Activated T-cell treated with anti-CD3 and anti-CD28 coated beads, Interleukin-2, amount 50 U/mL, for 72 hours (primary cell): Measurements from ENCODE around the gene LYPD6. TPM values are rescaled to one million over a fixed set of nuclear protein-coding genes. Genes with fewer than 3 reads are reported as not detected.
A peak's percentile ranks its signal among the peaks of the same experiment; 100 is the strongest.

ENCODE experiments used
- ATAC-seq, 2 donors: fragments of 150-1000 bp; cut with Tn5 transposase; replicated peaks in 1 of 2; 2 replicates each; pipeline ENCODE4 v1.10.0; 2021; ENCODE audit warnings: moderate library complexity in 2 of 2, mild to moderate bottlenecking in 1 of 2
- DNase-seq, 2 donors: peaks; one replicate each; pipeline ENCODE4 v3.0.0; 2021 to 2022; ENCODE audit warnings: mixed read lengths in 1 of 2
- H3K27ac Mint-ChIP-seq: one replicate; pipeline ENCODE4 v1.8.0; 2022; ENCODE audit warnings: mild to moderate bottlenecking, moderate library complexity, mixed read lengths
- H3K27me3 Mint-ChIP-seq: one replicate; pipeline ENCODE4 v1.8.0; 2022; ENCODE audit warnings: low read depth, mixed read lengths
- H3K36me3 Mint-ChIP-seq, 2 donors: one replicate each; pipeline ENCODE4 v1.8.0; 2022; ENCODE audit warnings: mixed read lengths in 2 of 2, mild to moderate bottlenecking in 1 of 2; ENCODE audit not compliant: insufficient read depth in 2 of 2
- H3K4me1 Mint-ChIP-seq: one replicate; pipeline ENCODE4 v1.8.0; 2022; ENCODE audit warnings: low read depth, mixed read lengths
- H3K4me3 Mint-ChIP-seq, 2 donors: one replicate each; pipeline ENCODE4 v1.8.0; 2022; ENCODE audit warnings: mild to moderate bottlenecking in 2 of 2, mixed read lengths in 2 of 2, moderate library complexity in 2 of 2
- H3K9me3 Mint-ChIP-seq, 2 donors: one replicate each; pipeline ENCODE4 v1.8.0; 2022; ENCODE audit warnings: mixed read lengths in 2 of 2
- total RNA-seq, 2 donors: library from RNA; stranded (reverse); gene quantifications; one replicate each; pipeline ENCODE4 v1.2.3, GENCODE V29; 2022

Gene LYPD6
- total RNA-seq, 2 donors from 2014 or later = not detected

DNA sequence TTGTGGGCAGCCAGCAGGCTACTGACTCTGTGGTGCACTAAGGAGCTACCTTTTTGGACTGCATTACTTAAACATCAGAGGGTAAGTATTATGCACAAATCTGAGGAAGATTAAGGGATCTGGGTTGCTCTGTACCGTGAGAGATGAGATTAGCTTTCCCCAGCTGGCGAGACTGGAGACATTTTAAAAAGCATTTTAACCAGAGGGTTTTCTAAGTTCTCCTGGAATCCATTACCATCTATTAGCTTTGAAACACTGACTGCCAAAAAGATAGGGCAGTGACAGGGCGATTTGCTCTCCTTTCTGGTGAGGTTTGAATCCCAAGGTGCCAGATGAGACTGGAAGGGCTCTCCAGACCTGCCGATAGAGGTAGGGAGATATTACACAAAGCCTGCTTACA lies 63.2 kb downstream of the LYPD6 start:
- Mint-ChIP-seq H3K4me3 (no peak overlapping the region), H3K27ac (no peak overlapping the region), H3K9me3 (no peaks in the 10 kb centered on the region), H3K4me1 (no peaks in the 10 kb centered on the region), H3K27me3 (peaks cover 4% of the 10 kb centered on the region), H3K36me3 (no peaks in the 10 kb centered on the region)
- DNase-seq (no peak), ATAC-seq (no peak)

DNA sequence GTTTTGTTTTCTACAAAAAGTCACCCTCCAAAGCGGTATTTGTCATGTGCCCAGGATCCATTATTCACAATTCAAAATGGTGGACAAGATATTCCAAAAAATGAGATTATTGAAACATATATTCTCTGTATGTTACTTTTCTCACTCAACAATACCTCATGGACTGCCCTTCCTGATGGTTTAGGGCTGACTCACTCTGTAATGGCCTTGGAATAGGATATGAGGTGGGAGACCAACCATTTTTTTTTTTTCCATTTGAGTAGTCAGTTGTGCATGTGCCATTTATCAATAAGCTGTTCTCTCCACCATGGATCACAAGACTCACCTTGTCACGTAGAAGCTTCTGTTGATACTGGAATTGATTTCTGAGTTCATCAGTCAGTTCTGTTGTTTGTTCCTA lies 64.5 kb downstream of the LYPD6 start:
- peaks cover 4% of the 10 kb centered on the region for H3K27me3 Mint-ChIP-seq
- no peaks in the 10 kb centered on the region for H3K9me3 Mint-ChIP-seq
- H3K36me3 Mint-ChIP-seq = no peaks in the 10 kb centered on the region
- H3K27ac Mint-ChIP-seq = no peak overlapping the region
- H3K4me1 Mint-ChIP-seq = no peaks in the 10 kb centered on the region
- DNase-seq = no peak
- no peak overlapping the region for H3K4me3 Mint-ChIP-seq
- ATAC-seq = no peak

DNA sequence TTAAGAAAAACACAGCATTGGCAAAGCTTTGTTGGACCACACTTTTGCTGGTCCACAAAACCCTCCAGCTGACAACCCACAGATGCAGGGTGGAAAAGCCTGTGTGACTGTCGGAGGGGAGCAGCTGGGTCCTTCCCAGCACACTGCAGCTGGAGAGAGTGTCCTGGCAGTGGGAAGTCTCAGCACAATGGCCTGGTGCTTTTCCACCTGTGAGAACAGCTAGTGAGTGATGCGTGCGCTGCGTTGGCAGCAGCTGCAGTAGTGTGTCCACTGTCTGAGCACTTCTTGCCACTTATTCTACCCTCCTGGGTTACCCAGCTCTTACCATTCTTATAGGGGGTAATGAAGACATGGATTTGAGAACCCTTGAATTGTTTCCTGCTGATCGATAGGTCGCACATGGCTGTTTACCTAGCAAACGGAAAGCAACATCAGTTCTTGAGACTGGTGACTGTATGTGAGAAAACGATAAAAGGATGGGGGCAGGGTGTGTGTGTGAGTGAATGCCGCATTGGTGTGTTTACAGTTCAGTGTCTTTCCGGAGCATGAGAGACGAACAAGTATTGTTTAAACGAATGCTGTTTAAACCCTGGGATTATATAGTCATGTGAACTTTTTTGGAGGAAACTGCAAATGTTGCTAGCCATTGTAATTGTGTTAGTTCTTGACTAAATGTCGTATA lies 69.7 kb downstream of the LYPD6 start:
- Mint-ChIP-seq H3K9me3 (peaks cover 0 to 1% of the 10 kb centered on the region in 2 donors), H3K27me3 (peaks cover 4% of the 10 kb centered on the region), H3K27ac (no peak overlapping the region), H3K36me3 (no peaks in the 10 kb centered on the region), H3K4me3 (no peak overlapping the region), H3K4me1 (no peaks in the 10 kb centered on the region)
- ATAC-seq (no peak), DNase-seq (no peak)

DNA sequence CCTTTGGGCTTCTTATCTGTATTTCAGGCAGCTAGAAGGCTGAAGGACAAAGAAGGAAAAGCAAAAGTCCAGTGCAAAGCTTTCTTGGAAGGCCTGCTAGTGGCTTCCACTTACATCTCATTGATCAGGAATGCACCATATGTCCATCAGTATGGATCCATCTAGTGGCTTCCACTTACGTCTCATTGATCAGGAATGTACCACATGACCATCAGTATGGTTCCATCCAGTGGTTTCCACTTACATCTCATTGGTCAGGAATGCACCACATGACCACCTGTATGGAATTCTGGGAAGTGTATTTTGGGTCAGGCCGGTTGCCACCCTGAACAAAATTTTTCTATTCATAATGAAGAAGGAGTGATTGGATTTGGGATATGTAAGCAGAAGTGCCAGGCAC lies 70.6 kb downstream of the LYPD6 start:
- no peaks in the 10 kb centered on the region for H3K4me1 Mint-ChIP-seq
- ATAC-seq (no peak), DNase-seq (no peak)
- H3K9me3 Mint-ChIP-seq = peaks cover 0 to 1% of the 10 kb centered on the region in 2 donors
- H3K36me3 Mint-ChIP-seq = no peaks in the 10 kb centered on the region
- H3K4me3 Mint-ChIP-seq = no peak overlapping the region
- no peak overlapping the region for H3K27ac Mint-ChIP-seq
- H3K27me3 Mint-ChIP-seq = peaks cover 4% of the 10 kb centered on the region

DNA sequence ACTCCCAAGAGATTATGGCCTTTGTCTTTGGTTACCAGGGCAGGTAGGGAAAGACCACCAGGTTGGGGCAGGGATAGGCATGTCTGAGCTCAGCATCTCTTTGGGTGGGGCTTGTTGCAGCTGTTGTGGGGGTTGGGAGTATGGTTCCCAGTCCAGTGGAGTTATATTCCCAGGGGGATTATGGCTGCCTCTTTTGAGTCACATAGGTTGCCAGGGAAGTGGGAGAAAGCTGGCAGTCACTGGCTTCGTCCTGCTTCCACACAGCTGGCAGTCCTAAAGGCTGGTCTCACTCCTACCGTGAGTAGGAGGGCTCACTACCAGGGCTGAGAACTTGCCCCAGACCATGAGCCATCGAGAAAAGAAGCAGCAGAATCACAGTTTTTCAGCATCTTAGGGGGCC lies 79.1 kb downstream of the LYPD6 start:
- Mint-ChIP-seq H3K4me1 (no peaks in the 10 kb centered on the region), H3K36me3 (no peaks in the 10 kb centered on the region), H3K9me3 (no peaks in the 10 kb centered on the region), H3K27ac (no peak overlapping the region), H3K4me3 (no peak overlapping the region), H3K27me3 (no peaks in the 10 kb centered on the region)
- DNase-seq (no peak), ATAC-seq (no peak)

DNA sequence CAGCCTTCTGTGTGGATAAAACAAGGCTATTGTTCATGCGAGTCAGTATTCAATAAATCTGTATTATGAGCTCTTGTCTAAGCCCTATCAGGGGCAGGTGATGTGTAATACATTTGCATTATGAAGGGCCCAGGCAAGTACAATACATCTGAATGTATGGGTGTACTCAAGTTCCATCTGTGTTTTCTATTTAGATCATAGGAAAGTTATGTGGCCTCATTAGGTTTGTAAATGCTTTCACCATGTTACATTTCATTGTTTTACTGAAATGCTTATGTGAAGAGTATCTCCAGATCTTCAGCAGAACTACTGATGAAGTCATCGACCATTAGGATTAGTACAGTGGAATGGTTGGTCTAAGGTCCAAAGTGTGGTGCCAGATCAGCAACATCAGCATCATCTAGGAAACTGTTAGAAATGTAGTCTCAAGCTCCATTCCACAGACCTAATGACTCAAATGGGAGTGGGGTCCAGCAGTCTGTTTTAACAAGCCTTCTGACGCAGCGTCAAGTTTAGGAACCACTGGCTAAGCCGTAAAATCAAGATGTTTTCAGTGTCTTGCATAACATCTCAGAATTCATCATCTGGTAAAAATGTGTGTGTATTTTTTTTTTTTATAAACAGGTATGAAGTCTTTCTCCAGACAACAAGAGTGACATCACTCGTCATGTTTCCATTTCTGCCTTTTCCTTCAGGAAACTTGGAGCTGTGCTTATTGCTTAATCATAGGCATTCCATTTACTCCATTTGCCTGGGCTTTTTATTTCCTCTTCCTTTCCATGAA lies 80.5 kb downstream of the LYPD6 start:
- DNase-seq (no peak), ATAC-seq (no peak)
- Mint-ChIP-seq H3K4me1 (no peaks in the 10 kb centered on the region), H3K4me3 (no peak overlapping the region), H3K36me3 (no peaks in the 10 kb centered on the region), H3K9me3 (no peaks in the 10 kb centered on the region), H3K27me3 (no peaks in the 10 kb centered on the region), H3K27ac (no peak overlapping the region)

DNA sequence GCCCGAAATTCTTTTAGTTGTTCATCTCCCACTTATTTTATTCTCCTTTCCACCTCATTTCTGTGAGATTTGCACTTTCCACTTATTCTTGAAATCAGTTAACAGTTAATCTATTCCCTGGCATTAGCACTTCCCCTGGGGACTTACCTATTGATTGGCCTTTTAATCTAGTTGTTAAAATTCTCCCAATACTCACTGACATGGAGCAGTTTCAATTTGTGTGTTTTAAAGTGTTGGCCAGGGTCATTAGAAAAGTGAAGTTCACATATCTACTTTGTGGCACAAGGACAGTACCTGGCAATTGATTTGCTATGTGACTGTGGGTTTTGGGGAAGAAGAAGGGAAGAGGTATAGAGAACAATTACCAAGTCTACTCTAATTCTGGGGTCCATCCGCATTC lies 83.1 kb downstream of the LYPD6 start:
- Mint-ChIP-seq H3K4me3 (no peak overlapping the region), H3K9me3 (no peaks in the 10 kb centered on the region), H3K36me3 (no peaks in the 10 kb centered on the region), H3K27me3 (no peaks in the 10 kb centered on the region), H3K4me1 (no peaks in the 10 kb centered on the region), H3K27ac (no peak overlapping the region)
- ATAC-seq = no peak
- DNase-seq = no peak

DNA sequence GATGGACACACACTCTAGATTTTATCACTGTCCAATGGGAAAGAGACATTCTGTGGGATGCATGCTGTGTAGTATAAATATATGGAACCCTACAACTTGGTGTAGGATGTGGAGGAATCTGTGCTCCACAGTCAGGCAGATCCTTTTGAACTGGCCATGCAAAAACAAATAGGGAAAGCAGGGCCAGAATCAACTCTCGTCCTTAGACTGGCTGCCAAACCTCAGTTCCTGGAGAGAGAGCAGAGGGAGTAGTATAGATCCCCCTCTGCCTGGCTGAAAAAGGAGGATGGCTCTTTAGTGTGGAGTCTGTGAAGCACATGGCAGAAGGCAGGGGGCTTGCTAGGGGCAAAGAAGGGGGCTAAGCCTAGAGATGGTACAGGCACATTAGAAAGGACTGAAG lies 84.7 kb downstream of the LYPD6 start:
- H3K9me3 Mint-ChIP-seq = no peaks in the 10 kb centered on the region
- no peaks in the 10 kb centered on the region for H3K4me1 Mint-ChIP-seq
- ATAC-seq (no peak), DNase-seq (no peak)
- H3K27me3 Mint-ChIP-seq = no peaks in the 10 kb centered on the region
- H3K4me3 Mint-ChIP-seq = no peak overlapping the region
- H3K36me3 Mint-ChIP-seq = no peaks in the 10 kb centered on the region
- H3K27ac Mint-ChIP-seq = peak overlapping the region; percentile 5

DNA sequence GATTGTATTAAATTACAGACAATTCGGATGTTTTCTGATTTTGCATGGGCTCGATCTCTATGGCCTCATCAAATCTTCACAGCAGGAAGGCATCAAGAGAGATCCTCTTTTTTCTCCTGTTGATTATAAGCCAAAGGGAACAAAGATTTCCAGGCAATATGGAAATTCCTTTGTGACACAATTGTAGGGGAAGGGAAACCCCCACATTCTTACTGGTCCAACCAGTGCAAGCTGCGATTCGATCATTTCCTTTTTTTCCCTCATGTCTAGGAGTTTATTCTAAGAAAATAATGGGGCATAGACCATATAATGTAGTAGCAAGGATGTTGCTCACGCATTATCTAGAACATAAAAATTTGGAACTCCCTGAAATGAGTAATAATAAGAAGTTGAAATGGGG lies 87.7 kb downstream of the LYPD6 start:
- no peak overlapping the region for H3K4me3 Mint-ChIP-seq
- ATAC-seq (no peak), DNase-seq (no peak)
- no peaks in the 10 kb centered on the region for H3K9me3 Mint-ChIP-seq
- H3K36me3 Mint-ChIP-seq = no peaks in the 10 kb centered on the region
- peaks cover 8% of the 10 kb centered on the region for H3K27me3 Mint-ChIP-seq
- no peak overlapping the region for H3K27ac Mint-ChIP-seq
- H3K4me1 Mint-ChIP-seq = no peaks in the 10 kb centered on the region

DNA sequence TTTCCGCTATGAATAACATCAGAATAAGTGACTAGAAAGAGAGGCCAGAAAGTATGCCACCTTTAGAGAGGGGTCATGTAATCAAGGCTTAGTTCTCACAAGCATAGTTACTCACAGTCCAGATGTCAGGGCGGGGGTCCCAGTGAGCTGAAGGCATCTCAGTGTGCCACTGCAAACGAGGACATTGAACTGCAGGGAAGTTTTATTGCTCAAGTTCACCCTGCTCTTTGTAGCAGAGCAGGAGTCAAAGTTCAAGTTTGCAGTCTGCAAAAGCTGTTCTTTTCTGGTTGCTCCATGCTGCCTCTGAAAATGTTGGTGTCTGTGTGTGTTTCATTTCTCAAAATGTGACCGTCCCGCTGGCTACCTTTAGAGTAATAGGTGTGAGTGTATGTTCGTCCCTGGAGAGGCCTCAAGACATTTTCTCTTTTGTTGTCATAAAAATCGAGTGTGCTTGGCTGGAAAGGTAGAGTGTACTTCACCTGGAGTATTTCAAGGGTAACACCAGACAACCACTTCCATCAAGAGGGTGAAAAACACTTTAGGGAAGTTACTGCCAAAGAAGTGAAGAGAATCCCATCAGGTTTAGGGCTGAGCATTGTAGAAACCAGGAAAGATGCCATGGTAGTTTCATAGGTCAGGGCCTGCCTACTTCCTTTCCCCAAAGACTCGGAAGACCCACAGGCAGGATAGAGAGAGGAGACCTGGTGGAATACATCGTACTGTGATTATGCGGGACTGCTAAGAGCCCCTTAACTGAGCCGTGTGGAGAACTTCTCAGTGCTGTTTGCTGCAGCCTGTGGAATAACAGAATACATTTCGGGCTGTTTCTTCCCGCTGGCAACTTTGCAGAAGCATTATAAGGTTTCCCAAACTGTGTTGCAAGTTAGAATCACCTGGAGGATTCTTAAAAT lies 89.9 kb downstream of the LYPD6 start:
- no peaks in the 10 kb centered on the region for H3K9me3 Mint-ChIP-seq
- no peaks in the 10 kb centered on the region for H3K4me1 Mint-ChIP-seq
- ATAC-seq (no peak), DNase-seq (no peak)
- no peak overlapping the region for H3K27ac Mint-ChIP-seq
- H3K4me3 Mint-ChIP-seq = no peak overlapping the region
- peaks cover 15% of the 10 kb centered on the region for H3K27me3 Mint-ChIP-seq
- no peaks in the 10 kb centered on the region for H3K36me3 Mint-ChIP-seq

DNA sequence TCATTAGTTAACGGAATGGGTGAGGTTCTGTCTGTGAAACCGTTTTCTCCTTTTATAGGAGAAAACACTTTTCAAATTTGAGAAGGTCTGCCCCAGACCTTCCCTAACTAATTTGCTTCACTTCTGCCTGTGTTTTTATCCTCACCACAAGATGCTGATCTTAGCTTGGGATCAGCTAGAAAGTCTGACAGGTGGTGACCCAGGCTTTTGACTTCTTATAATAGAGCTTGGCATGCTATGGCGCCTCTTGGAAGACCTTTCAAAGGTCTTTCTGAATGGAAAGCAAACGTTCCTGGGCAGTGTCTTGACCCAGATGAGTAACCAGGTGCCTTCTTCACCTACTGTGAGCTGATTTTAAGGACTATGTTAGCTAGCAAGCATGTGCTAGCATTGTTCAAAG lies 91.4 kb downstream of the LYPD6 start:
- H3K4me3 Mint-ChIP-seq = no peak overlapping the region
- H3K4me1 Mint-ChIP-seq = no peaks in the 10 kb centered on the region
- ATAC-seq (no peak), DNase-seq (no peak)
- H3K27ac Mint-ChIP-seq = no peak overlapping the region
- peaks cover 15% of the 10 kb centered on the region for H3K27me3 Mint-ChIP-seq
- H3K36me3 Mint-ChIP-seq = no peaks in the 10 kb centered on the region
- H3K9me3 Mint-ChIP-seq = peaks cover 0 to 2% of the 10 kb centered on the region in 2 donors

DNA sequence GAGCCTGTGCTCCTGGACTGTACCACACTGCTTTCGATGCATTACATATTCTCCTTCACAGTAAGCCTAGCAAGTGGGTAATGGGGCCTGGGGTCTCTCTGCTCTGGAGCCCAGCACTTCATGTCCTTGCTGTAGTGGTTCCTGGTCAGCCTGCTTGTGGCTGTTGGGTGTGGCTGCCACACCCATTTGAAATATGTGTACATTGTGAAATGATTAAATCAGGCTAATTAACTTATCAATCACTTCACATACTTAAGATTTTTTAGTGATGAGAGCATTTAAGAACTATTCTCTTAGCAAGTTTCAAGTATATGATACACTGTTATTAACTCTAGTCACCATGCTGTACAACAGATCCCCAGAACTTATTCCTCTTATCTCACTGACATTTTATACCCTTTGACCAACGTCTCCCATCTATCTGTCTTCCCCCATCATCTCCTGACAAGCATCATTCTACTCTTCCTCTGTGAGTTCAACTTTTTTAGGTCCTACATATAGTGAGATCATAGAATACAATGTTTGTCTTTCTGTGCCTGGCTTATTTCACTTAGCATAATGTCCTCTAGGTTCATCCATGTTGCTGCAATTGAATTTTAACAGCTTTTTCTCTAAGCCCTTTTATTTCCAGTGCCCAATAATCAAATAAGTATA lies 92.1 kb downstream of the LYPD6 start:
- Mint-ChIP-seq H3K36me3 (no peaks in the 10 kb centered on the region), H3K27ac (no peak overlapping the region), H3K9me3 (peaks cover 0 to 2% of the 10 kb centered on the region in 2 donors), H3K27me3 (peaks cover 20% of the 10 kb centered on the region), H3K4me1 (no peaks in the 10 kb centered on the region), H3K4me3 (no peak overlapping the region)
- DNase-seq (no peak), ATAC-seq (no peak)

DNA sequence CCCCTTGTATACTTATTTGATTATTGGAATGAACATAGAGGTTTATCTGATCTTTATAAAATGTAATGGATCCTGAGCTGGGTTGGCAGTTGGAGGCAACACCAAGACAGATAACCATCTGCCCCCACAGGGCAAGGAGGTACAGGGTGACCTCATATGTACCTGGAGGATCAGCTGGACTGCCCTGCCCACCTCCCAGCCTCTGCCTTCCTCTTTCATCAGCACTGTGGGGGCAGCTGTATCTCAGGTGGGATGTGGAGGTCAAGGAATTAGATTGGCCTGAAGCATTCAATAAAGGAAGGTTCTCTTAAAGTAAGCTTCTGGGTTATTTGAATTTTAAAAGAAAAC lies 92.6 kb downstream of the LYPD6 start:
- ATAC-seq (no peak), DNase-seq (no peak)
- Mint-ChIP-seq H3K4me1 (no peaks in the 10 kb centered on the region), H3K27ac (no peak overlapping the region), H3K36me3 (no peaks in the 10 kb centered on the region), H3K27me3 (peaks cover 21% of the 10 kb centered on the region), H3K4me3 (no peak overlapping the region), H3K9me3 (peaks cover 0 to 2% of the 10 kb centered on the region in 2 donors)
